K562 (cell line): ENCODE measurements around the gene RAI1. TPM values are rescaled to one million over a fixed set of nuclear protein-coding genes. Genes with fewer than 3 reads are reported as not detected.
A peak's percentile ranks its signal among the peaks of the same experiment; 100 is the strongest.

Experiments used
- BCOR ChIP-seq: fragments of 450-650 bp; IDR thresholded peaks from 2 replicates; pipeline ENCODE4 v1.6.1; 2016
- MBD1 ChIP-seq: fragments of 250-450 bp; sonication (Bioruptor Pico); IDR thresholded peaks from 2 replicates; pipeline ENCODE4 v1.8.0; 2022; ENCODE audit warnings: inconsistent platforms
- NR0B1 ChIP-seq: fragments of 450-650 bp; IDR thresholded peaks from one replicate; pipeline ENCODE4 v1.6.1; 2018; ENCODE audit warnings: mild to moderate bottlenecking, moderate library complexity; ENCODE audit not compliant: partially characterized antibody
- POU5F1 ChIP-seq: fragments of 150-350 bp; IDR thresholded peaks from 2 replicates; pipeline ENCODE4 v1.6.1; 2014; ENCODE audit warnings: borderline replicate concordance, low read length, low read depth, mild to moderate bottlenecking; ENCODE audit not compliant: partially characterized antibody
- SRSF1 ChIP-seq: fragments of 200-400 bp; formaldehyde crosslinking; IDR thresholded peaks from 2 replicates; pipeline ENCODE4 v1.6.1; 2017; ENCODE audit warnings: mild to moderate bottlenecking, low read depth, low read length, moderate library complexity
- TCF15 ChIP-seq: fragments of 250-450 bp; sonication (Bioruptor Pico); IDR thresholded peaks from 2 replicates; pipeline ENCODE4 v1.8.0; 2022; ENCODE audit warnings: moderate library complexity, mild to moderate bottlenecking, inconsistent platforms
- ZNF174 ChIP-seq: fragments of 250-450 bp; sonication (Bioruptor Pico); IDR thresholded peaks from 2 replicates; pipeline ENCODE4 v1.4.0; 2020; ENCODE audit warnings: mild to moderate bottlenecking
- ZNF277 ChIP-seq: fragments of 250-450 bp; sonication (Bioruptor Pico); IDR thresholded peaks from 2 replicates; pipeline ENCODE4 v1.8.0; 2022; ENCODE audit warnings: inconsistent platforms, mild to moderate bottlenecking, moderate library complexity, borderline replicate concordance
- polyA plus RNA-seq, 8 experiments: library from polyadenylated mRNA; depleted of rRNA in 4 of 8; stranded (reverse) in 5 of 8; unstranded in 3 of 8; fragments of >200 nt; fragmentation: Nextera tagmentation in 2 of 8; fragmentation: Illumina TruSeq in 1 of 8; extraction: Ambion mirVana in 2 of 8; extraction: Trizol in 1 of 8; gene quantifications; 2 replicates each; pipeline versions ENCODE4 v1.2.1 to v1.2.3, GENCODE V29; 2011 to 2014; ENCODE audit warnings: inconsistent platforms in 1 of 8, missing spikeins in 1 of 8
- total RNA-seq, 7 experiments: library from RNA; depleted of rRNA in 6 of 7; stranded (reverse); fragments of >200 nt in 6 of 7; fragmentation: Illumina TruSeq in 2 of 7; extraction: Trizol in 2 of 7; gene quantifications; 2 replicates each; pipeline versions ENCODE4 v1.2.1 to v1.2.3, GENCODE V29; 2011 to 2021; ENCODE audit warnings: low replicate concordance in 1 of 7
- TF ChIP-seq, protein P1 (sequence below): fragments of 450-650 bp; IDR thresholded peaks from 2 replicates; pipeline ENCODE4 v1.6.1; 2016; ENCODE audit warnings: mild to moderate bottlenecking, moderate library complexity

RAI1 gene
- total and polyA plus RNA-seq, 9 of the 15 experiments (the other 6 are each of a cell fraction or from before 2014, with no cell fraction given) = 0.68 to 19.9 (median 5.5) TPM

GRCh38 chr17:17839791-17840707 lies 158.8 kb downstream of the RAI1 start (continued):
- TF ChIP-seq, protein P1, sequence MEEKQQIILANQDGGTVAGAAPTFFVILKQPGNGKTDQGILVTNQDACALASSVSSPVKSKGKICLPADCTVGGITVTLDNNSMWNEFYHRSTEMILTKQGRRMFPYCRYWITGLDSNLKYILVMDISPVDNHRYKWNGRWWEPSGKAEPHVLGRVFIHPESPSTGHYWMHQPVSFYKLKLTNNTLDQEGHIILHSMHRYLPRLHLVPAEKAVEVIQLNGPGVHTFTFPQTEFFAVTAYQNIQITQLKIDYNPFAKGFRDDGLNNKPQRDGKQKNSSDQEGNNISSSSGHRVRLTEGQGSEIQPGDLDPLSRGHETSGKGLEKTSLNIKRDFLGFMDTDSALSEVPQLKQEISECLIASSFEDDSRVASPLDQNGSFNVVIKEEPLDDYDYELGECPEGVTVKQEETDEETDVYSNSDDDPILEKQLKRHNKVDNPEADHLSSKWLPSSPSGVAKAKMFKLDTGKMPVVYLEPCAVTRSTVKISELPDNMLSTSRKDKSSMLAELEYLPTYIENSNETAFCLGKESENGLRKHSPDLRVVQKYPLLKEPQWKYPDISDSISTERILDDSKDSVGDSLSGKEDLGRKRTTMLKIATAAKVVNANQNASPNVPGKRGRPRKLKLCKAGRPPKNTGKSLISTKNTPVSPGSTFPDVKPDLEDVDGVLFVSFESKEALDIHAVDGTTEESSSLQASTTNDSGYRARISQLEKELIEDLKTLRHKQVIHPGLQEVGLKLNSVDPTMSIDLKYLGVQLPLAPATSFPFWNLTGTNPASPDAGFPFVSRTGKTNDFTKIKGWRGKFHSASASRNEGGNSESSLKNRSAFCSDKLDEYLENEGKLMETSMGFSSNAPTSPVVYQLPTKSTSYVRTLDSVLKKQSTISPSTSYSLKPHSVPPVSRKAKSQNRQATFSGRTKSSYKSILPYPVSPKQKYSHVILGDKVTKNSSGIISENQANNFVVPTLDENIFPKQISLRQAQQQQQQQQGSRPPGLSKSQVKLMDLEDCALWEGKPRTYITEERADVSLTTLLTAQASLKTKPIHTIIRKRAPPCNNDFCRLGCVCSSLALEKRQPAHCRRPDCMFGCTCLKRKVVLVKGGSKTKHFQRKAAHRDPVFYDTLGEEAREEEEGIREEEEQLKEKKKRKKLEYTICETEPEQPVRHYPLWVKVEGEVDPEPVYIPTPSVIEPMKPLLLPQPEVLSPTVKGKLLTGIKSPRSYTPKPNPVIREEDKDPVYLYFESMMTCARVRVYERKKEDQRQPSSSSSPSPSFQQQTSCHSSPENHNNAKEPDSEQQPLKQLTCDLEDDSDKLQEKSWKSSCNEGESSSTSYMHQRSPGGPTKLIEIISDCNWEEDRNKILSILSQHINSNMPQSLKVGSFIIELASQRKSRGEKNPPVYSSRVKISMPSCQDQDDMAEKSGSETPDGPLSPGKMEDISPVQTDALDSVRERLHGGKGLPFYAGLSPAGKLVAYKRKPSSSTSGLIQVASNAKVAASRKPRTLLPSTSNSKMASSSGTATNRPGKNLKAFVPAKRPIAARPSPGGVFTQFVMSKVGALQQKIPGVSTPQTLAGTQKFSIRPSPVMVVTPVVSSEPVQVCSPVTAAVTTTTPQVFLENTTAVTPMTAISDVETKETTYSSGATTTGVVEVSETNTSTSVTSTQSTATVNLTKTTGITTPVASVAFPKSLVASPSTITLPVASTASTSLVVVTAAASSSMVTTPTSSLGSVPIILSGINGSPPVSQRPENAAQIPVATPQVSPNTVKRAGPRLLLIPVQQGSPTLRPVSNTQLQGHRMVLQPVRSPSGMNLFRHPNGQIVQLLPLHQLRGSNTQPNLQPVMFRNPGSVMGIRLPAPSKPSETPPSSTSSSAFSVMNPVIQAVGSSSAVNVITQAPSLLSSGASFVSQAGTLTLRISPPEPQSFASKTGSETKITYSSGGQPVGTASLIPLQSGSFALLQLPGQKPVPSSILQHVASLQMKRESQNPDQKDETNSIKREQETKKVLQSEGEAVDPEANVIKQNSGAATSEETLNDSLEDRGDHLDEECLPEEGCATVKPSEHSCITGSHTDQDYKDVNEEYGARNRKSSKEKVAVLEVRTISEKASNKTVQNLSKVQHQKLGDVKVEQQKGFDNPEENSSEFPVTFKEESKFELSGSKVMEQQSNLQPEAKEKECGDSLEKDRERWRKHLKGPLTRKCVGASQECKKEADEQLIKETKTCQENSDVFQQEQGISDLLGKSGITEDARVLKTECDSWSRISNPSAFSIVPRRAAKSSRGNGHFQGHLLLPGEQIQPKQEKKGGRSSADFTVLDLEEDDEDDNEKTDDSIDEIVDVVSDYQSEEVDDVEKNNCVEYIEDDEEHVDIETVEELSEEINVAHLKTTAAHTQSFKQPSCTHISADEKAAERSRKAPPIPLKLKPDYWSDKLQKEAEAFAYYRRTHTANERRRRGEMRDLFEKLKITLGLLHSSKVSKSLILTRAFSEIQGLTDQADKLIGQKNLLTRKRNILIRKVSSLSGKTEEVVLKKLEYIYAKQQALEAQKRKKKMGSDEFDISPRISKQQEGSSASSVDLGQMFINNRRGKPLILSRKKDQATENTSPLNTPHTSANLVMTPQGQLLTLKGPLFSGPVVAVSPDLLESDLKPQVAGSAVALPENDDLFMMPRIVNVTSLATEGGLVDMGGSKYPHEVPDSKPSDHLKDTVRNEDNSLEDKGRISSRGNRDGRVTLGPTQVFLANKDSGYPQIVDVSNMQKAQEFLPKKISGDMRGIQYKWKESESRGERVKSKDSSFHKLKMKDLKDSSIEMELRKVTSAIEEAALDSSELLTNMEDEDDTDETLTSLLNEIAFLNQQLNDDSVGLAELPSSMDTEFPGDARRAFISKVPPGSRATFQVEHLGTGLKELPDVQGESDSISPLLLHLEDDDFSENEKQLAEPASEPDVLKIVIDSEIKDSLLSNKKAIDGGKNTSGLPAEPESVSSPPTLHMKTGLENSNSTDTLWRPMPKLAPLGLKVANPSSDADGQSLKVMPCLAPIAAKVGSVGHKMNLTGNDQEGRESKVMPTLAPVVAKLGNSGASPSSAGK = no peak; the same call in 1 of the 2 replicates
- TF ChIP-seq POU5F1 (peak; percentile 48), ZNF174 (no peak), SRSF1 (no peak), BCOR (peak; percentile 97), ZNF277 (CRISPR knock-in tag) (no peak), NR0B1 (no peak), MBD1 (no peak), TCF15 (CRISPR knock-in tag) (peak; percentile 42; the same call in 1 of the 2 replicates)
